ENCODE data around the gene RNF126.

GRCh38 chr19:641702-642101 is 21.3 kb downstream of the RNF126 start:
- TF ChIP-seq EZH2 (IDR thresholded peaks at IDR 0.05; ENCODE audit: borderline replicate concordance) (no peak), EZH2phosphoT487 (IDR thresholded peaks at IDR 0.05; ENCODE audit: low read depth, severe bottlenecking, unreplicated experiment) (no peak)
- TF ChIP-seq, protein P1, sequence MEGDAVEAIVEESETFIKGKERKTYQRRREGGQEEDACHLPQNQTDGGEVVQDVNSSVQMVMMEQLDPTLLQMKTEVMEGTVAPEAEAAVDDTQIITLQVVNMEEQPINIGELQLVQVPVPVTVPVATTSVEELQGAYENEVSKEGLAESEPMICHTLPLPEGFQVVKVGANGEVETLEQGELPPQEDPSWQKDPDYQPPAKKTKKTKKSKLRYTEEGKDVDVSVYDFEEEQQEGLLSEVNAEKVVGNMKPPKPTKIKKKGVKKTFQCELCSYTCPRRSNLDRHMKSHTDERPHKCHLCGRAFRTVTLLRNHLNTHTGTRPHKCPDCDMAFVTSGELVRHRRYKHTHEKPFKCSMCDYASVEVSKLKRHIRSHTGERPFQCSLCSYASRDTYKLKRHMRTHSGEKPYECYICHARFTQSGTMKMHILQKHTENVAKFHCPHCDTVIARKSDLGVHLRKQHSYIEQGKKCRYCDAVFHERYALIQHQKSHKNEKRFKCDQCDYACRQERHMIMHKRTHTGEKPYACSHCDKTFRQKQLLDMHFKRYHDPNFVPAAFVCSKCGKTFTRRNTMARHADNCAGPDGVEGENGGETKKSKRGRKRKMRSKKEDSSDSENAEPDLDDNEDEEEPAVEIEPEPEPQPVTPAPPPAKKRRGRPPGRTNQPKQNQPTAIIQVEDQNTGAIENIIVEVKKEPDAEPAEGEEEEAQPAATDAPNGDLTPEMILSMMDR (IDR thresholded peaks at IDR 0.05; ENCODE audit: poor library complexity) = no peak

All from hepatocyte (in vitro differentiated cells).